Measurements from ENCODE around the gene PDIA5.

The PDIA5 gene

GRCh38 chr3:123066896-123067688 lies at the start of gene PDIA5:
Gene PDIA5, plus strand, starts transcription at chr3:123067025. Its CDS starts 140 bp downstream, at chr3:123067165.
- peak; percentile 63 to 74 for DNase-seq (ENCODE audit: low read depth in 2 of 2)

DNA sequence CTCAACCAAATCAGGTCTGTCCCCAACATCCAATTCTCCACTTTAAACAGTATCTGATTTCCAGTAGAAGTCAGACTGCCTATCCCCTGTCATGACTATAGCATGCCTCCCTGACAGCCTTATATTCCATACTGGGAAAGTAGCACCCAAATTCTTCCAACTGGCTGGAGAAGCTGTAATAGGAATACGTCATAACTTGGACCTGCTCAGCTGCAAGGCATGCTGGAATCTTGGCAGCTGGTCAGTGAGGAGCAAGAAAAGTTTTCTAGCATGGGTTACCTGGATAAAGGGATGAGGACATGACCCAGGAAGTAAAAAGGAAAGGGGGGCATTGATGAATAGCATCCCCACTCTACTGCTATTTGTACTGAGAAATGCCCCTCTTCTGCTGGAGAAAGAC lies 48.1 kb upstream of the PDIA5 start:
- DNase-seq (ENCODE audit: low read depth in 2 of 2), result no peak

GRCh38 chr3:123019161-123019560 lies 47.7 kb upstream of the PDIA5 start:
- no peak for DNase-seq (ENCODE audit: low read depth in 2 of 2)

GRCh38 chr3:123019591-123019990 lies 47.2 kb upstream of the PDIA5 start:
- no peak for DNase-seq (ENCODE audit: low read depth in 2 of 2)

- DNase-seq (ENCODE audit: low read depth in 2 of 2), result no peak
Measured at GRCh38 chr3:123020709-123021108, 46.1 kb upstream of the PDIA5 start.

GRCh38 chr3:123021388-123021787 lies 45.4 kb upstream of the PDIA5 start:
- DNase-seq (ENCODE audit: low read depth in 2 of 2), result no peak

- DNase-seq (ENCODE audit: low read depth in 2 of 2), result no peak
Measured at GRCh38 chr3:123021996-123022510, 44.8 kb upstream of the PDIA5 start.

GRCh38 chr3:123024056-123024455 lies 42.8 kb upstream of the PDIA5 start:
- no peak for DNase-seq (ENCODE audit: low read depth in 2 of 2)

GRCh38 chr3:123025642-123026521 lies 40.9 kb upstream of the PDIA5 start:
- DNase-seq (ENCODE audit: low read depth in 2 of 2), result no peak

- no peak for DNase-seq (ENCODE audit: low read depth in 2 of 2)
Measured at GRCh38 chr3:123026565-123027291, 40.1 kb upstream of the PDIA5 start.

DNA sequence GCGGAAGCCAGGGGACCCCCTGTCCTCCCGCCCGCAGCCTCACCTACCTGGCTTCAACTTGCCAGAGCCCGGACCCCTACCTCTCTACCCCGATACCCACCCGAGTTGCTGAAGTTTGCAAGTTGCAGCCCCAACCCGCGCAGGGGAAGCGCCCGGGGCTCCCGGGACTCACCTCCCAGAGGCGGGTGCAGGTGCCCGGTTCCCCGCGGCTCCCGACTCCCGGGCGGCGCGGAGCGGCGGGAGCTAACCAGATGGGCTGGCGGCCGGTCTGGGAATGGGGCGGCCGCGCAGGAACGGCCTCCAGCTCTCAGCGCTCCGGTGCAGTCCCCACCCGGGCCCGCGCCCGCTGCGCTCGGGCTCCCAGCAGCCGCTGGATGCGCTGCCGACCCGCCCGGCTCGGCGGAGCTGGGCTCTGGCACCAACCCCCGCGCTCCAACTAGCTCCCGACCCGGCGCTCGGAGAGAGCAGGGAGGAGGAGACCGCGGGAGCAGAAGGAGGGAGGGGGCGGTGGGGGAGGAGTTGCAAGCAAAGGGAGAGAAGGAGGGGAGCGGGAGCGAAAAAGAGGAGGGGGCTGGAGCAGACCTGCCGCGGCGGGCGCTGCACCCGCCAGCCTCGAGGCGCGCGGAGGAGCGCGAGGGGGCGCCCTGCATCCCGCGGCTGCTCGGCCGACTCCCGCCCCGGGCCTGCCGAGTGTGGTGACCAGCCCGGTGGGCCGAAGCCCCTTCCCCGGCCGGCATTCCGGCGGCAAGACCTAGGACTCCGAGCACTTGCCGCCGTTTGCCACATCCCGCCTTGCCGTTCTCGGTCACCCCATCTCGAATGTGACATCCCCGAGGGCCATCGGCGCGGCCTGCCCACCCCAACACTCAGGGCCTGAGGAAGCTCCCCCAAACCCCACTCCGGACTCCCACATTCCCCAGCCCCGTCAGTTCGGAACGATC lies 39.3 kb upstream of the PDIA5 start, which contains the start of gene SEMA5B:
TSS of gene SEMA5B (minus strand) at position 472 of the 941 bp plus-strand sequence. CDS start 66,500 bp downstream, outside the sequence.
- no peak for DNase-seq (ENCODE audit: low read depth in 2 of 2)

GRCh38 chr3:123028233-123028828 lies 38.5 kb upstream of the PDIA5 start:
- DNase-seq (ENCODE audit: low read depth in 2 of 2), result no peak

DNA sequence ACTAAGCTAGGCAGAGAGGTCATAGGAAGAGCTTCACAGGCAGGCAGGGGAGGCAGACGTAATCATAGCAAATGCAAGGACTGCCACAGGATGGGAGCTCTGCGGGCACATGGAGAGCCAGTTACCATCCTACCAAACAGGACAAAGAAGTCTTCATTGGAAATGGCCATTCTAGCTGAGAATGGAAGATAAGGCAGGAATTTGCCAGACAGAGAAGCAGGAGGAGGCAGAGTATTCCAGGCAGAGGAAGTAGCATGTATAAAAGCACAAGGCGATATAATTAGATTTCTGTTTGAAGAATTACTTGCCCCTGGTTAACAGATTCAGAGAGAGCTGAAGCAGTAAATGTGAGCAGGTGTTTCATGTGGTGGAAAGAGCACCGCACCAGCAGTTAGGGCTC lies 35.8 kb upstream of the PDIA5 start:
- no peak for DNase-seq (ENCODE audit: low read depth in 2 of 2)

GRCh38 chr3:123032057-123032456 lies 34.8 kb upstream of the PDIA5 start:
- no peak for DNase-seq (ENCODE audit: low read depth in 2 of 2)

DNA sequence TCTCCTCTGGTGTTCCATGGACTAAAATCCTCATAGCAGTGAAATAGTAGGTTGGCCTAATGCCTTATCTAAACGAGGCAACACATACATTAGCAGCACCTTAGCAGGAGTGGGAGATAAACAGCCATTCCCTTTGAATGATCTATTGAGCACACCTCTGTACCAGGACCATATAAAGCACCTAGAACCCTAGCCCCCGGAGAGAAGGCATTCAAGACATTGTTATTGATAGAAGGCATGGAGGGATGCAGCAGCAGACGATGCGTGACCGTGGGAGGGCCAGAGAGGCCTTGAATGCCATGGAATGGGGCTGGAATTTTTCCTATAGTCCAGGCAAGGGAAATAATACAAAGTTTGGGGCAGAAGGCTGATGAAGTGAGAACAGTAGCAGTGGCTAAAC lies 32.7 kb upstream of the PDIA5 start:
- no peak for DNase-seq (ENCODE audit: low read depth in 2 of 2)

GRCh38 chr3:123034996-123035395 lies 31.8 kb upstream of the PDIA5 start:
- no peak for DNase-seq (ENCODE audit: low read depth in 2 of 2)

DNA sequence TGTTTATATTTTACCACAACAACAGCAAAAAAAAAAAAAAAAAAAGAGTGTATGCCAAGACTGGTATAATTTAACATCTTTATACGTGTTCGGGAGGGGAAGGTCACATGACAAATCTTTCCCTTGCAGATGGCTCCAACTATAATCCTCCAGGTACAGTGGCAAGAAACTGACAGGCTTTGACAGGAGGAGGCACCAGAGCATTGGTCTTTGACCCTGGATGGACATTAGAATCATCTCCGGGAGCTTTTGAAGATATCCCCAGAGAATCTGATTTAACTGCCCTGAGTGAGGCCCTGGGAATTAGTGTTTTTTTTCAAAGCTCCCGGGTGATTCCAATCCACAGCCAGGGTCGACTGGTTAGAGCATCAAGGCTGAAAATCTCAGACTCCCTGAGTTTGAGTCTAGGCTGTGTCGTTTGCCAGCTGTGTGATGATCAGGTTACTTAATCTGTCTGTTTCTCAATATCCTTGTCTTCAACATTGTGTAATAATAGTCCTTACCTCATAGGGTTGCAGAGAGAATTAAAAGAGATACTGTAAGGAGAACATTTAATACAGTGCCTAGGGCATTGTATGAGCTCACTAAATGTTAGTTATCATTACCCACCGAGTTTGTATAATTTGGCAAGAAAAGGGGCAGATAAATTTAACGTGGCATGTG lies 30.3 kb upstream of the PDIA5 start:
- no peak for DNase-seq (ENCODE audit: low read depth in 2 of 2)

GRCh38 chr3:123037015-123037375 lies 29.8 kb upstream of the PDIA5 start:
- no peak for DNase-seq (ENCODE audit: low read depth in 2 of 2)

DNA sequence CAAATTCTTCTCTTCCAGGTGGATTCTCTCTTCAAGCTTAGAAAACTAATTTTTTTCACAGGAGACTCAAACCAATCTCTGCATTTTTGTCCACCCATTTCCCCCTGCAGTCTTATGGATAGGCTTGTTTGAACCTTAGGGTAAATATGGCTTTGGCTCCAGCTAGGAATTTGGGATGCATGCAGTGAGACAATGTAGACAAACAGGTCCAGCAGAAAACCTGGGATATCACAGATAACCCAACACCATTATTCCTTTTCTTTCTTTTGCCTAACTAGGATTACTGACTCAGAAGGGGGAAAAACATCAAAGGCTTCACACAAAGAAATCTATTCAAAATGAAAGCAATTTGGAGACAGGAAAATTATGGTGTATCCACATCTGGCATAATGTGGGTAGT lies 28.1 kb upstream of the PDIA5 start:
- no peak for DNase-seq (ENCODE audit: low read depth in 2 of 2)

DNA sequence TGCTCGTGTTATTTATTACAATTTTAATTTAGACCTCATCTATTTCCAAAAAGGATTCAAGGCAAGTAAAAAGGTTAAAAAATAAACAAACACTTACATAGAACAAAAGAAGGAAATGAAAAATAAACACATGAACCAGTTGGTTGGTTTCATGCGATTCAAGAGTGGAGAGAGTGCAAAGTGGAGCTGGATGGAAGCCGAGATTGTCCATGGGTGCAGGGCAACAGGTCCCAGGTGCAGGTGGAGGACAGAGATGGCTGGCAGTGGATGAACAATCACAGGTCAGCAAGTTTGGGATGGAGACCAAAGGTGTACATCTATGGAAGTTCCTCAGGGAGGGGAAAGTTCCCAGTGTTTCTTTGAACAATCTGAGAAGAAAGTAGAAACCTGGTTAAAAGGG lies 27.6 kb upstream of the PDIA5 start:
- no peak for DNase-seq (ENCODE audit: low read depth in 2 of 2)

Measured in stimulated activated CD4-positive, alpha-beta T cell treated with anti-CD3 and anti-CD28 coated beads, Interleukin-15, amount 100 ng/mL, for 48 hours (primary cell).